Measurements from ENCODE around the gene GALP. TPM values are rescaled to one million over a fixed set of nuclear protein-coding genes. Genes with fewer than 3 reads are reported as not detected.

Gene GALP
- total RNA-seq, 2 experiments from 2014 or later: not detected

GRCh38 chr19:56153507-56153906 lies 22.3 kb upstream of the GALP start:
- H3K27ac ChIP-seq (ENCODE audit: low read depth in 1 of 2, low read length in 2 of 2): no peak overlapping the region
- Mint-ChIP-seq H3K27ac (peak overlapping the region; percentile 36), H3K36me3 (ENCODE audit: low read depth) (peaks cover 70% of the 10 kb centered on the region), H3K4me1 (ENCODE audit: low read depth) (peaks cover 29% of the 10 kb centered on the region), H3K4me3 (no peak overlapping the region), H3K9me3 (no peaks in the 10 kb centered on the region), H3K27me3 (no peaks in the 10 kb centered on the region)
- H3K9me3 ChIP-seq (ENCODE audit: control insufficient read depth in 1 of 2, insufficient read depth in 1 of 2, low read length in 2 of 2): no peaks in the 10 kb centered on the region
- intact Hi-C loops (cut with DNase I, micrococcal nuclease): no loop called here
- POLR2A ChIA-PET: interaction anchor here (1.2 kb wide), 1 partner anchor 42 kb away, joined by 3 read pairs; no protein-coding TSS in a partner anchor
- CTCF ChIA-PET: no interaction called here
- DNase-seq (no peak), ATAC-seq (ENCODE audit: poor library complexity) (no peak)
- no peaks in the 10 kb centered on the region for H3K4me1 ChIP-seq (ENCODE audit: insufficient read depth, low read length)
- no peak for TF ChIP-seq CTCF (IDR thresholded peaks at IDR 0.05)
- H3K36me3 ChIP-seq (ENCODE audit: insufficient read depth, low read length): peaks cover 28% of the 10 kb centered on the region
- no peak overlapping the region for H3K4me3 ChIP-seq (ENCODE audit: low read length)
- no peaks in the 10 kb centered on the region for H3K27me3 ChIP-seq (ENCODE audit: control insufficient read depth in 1 of 2, insufficient read depth in 2 of 2, low read length in 2 of 2)

GRCh38 chr19:56155124-56155687 lies 20.6 kb upstream of the GALP start:
- ChIA-PET CTCF (interaction anchor here (0.5 kb wide), 1 partner anchor 23 kb away, joined by 4 read pairs; no protein-coding TSS in a partner anchor), POLR2A (no interaction called here)
- ATAC-seq (ENCODE audit: poor library complexity): no peak
- Mint-ChIP-seq H3K4me3 (no peak overlapping the region), H3K27me3 (no peaks in the 10 kb centered on the region), H3K27ac (no peak overlapping the region), H3K4me1 (ENCODE audit: low read depth) (peaks cover 22% of the 10 kb centered on the region), H3K36me3 (ENCODE audit: low read depth) (peaks cover 69% of the 10 kb centered on the region), H3K9me3 (no peaks in the 10 kb centered on the region)
- DNase-seq: peak in 1 of 14 experiments; percentile 20
- Histone ChIP-seq H3K9me3 (ENCODE audit: control insufficient read depth in 1 of 2, insufficient read depth in 1 of 2, low read length in 2 of 2) (no peaks in the 10 kb centered on the region), H3K4me1 (ENCODE audit: insufficient read depth, low read length) (no peaks in the 10 kb centered on the region), H3K36me3 (ENCODE audit: insufficient read depth, low read length) (peaks cover 20% of the 10 kb centered on the region), H3K27ac (ENCODE audit: low read depth in 1 of 2, low read length in 2 of 2) (no peak overlapping the region), H3K4me3 (ENCODE audit: low read length) (no peak overlapping the region), H3K27me3 (ENCODE audit: control insufficient read depth in 1 of 2, insufficient read depth in 2 of 2, low read length in 2 of 2) (no peaks in the 10 kb centered on the region)
- no peak for TF ChIP-seq CTCF (IDR thresholded peaks at IDR 0.05)
- intact Hi-C loops (cut with DNase I, micrococcal nuclease): no loop called here

GRCh38 chr19:56156768-56157167 lies 19.0 kb upstream of the GALP start:
- no peak overlapping the region for H3K4me3 Mint-ChIP-seq
- Histone ChIP-seq H3K27me3 (ENCODE audit: control insufficient read depth in 1 of 2, insufficient read depth in 2 of 2, low read length in 2 of 2) (no peaks in the 10 kb centered on the region), H3K4me3 (ENCODE audit: low read length) (no peak overlapping the region)

More at GRCh38 chr19:56156768-56157167, 19.0 kb upstream of the GALP start:
- H3K9me3 ChIP-seq (ENCODE audit: control insufficient read depth in 1 of 2, insufficient read depth in 1 of 2, low read length in 2 of 2): no peaks in the 10 kb centered on the region
- POLR2A ChIA-PET: no interaction called here
- H3K4me1 ChIP-seq (ENCODE audit: insufficient read depth, low read length): no peaks in the 10 kb centered on the region
- H3K27ac ChIP-seq (ENCODE audit: low read depth in 1 of 2, low read length in 2 of 2): no peak overlapping the region
- intact Hi-C loops (cut with DNase I, micrococcal nuclease): no loop called here
- H3K36me3 ChIP-seq (ENCODE audit: insufficient read depth, low read length): peaks cover 22% of the 10 kb centered on the region
- peaks cover 72% of the 10 kb centered on the region for H3K36me3 Mint-ChIP-seq (ENCODE audit: low read depth)
- TF ChIP-seq CTCF (IDR thresholded peaks at IDR 0.05): no peak
- H3K4me1 Mint-ChIP-seq (ENCODE audit: low read depth): peaks cover 19% of the 10 kb centered on the region
- no peak for ATAC-seq (ENCODE audit: poor library complexity)
- CTCF ChIA-PET: no interaction called here
- no peaks in the 10 kb centered on the region for H3K27me3 Mint-ChIP-seq
- H3K27ac Mint-ChIP-seq: no peak overlapping the region
- no peaks in the 10 kb centered on the region for H3K9me3 Mint-ChIP-seq
- no peak for DNase-seq
